Breast epithelium (tissue), 4 donors: Measurements from ENCODE around the gene UBE2E1. TPM values are rescaled to one million over a fixed set of nuclear protein-coding genes. Genes with fewer than 3 reads are reported as not detected.

Experiments used
- DNase-seq, 2 donors: peaks; one replicate each; pipeline ENCODE4 v3.0.0-alpha.2; 2019; ENCODE audit warnings: low spot score in 2 of 2
- H3K27ac ChIP-seq, 2 donors: fragments of 200-600 bp; sonication (generic) in 1 of 2; one replicate each; pipeline ENCODE4 v1.5.1; 2016 to 2019; ENCODE audit warnings: mild to moderate bottlenecking in 1 of 2
- H3K27me3 ChIP-seq, 2 donors: fragments of 200-600 bp; sonication (generic) in 1 of 2; one replicate each; pipeline versions ENCODE4 v1.5.1 to v1.6.0; 2017 to 2019; ENCODE audit warnings: control low read depth in 1 of 2, mild to moderate bottlenecking in 1 of 2
- H3K36me3 ChIP-seq: fragments of 200-600 bp; one replicate; pipeline ENCODE4 v1.5.1; 2019
- H3K4me1 ChIP-seq, 2 donors: fragments of 200-600 bp; sonication (generic); one replicate each; pipeline ENCODE4 v1.5.1; 2016 to 2019; ENCODE audit warnings: control low read depth in 1 of 2
- H3K4me3 ChIP-seq, 3 donors: fragments of 200-600 bp; sonication (generic); 1 replicate in 2 of 3; 2 replicates in 1 of 3; pipeline ENCODE4 v1.5.1; 2016 to 2019; ENCODE audit warnings: mild to moderate bottlenecking in 3 of 3, moderate library complexity in 2 of 3
- H3K9me3 ChIP-seq, 2 donors: fragments of 200-600 bp; sonication (generic) in 1 of 2; one replicate each; pipeline ENCODE4 v1.5.1; 2016 to 2019; ENCODE audit warnings: control low read depth in 1 of 2
- CTCF ChIP-seq, 3 donors: fragments of 450-650 bp; IDR thresholded peaks; one replicate each; pipeline ENCODE4 v1.5.1; 2016 to 2017; ENCODE audit warnings: antibody characterized with exemption in 3 of 3, mild to moderate bottlenecking in 3 of 3, moderate library complexity in 3 of 3
- POLR2A ChIP-seq: fragments of 450-650 bp; IDR thresholded peaks from one replicate; pipeline ENCODE4 v1.6.1; 2016; ENCODE audit warnings: antibody characterized with exemption, mild to moderate bottlenecking, moderate library complexity
- POLR2AphosphoS5 ChIP-seq, 3 donors: sonication (generic); formaldehyde crosslinking; IDR thresholded peaks; one replicate each; pipeline ENCODE4 v1.6.1; 2017; ENCODE audit warnings: antibody characterized with exemption in 3 of 3
- intact Hi-C: fragments of 100-400 bp; cut with DNase I; formaldehyde crosslinking; loops from one replicate; pipeline ENCODE4 v1.15.1; 2023; ENCODE audit warnings: low total_unique reads
- total RNA-seq, 3 donors: library from RNA; depleted of rRNA; stranded (reverse); fragments of >200 nt; gene quantifications; one replicate each; pipeline ENCODE4 v1.1.0, GENCODE V29; 2016

The UBE2E1 gene
- total RNA-seq, 3 donors from 2014 or later = 86.4 to 127 (median 111) TPM

DNA sequence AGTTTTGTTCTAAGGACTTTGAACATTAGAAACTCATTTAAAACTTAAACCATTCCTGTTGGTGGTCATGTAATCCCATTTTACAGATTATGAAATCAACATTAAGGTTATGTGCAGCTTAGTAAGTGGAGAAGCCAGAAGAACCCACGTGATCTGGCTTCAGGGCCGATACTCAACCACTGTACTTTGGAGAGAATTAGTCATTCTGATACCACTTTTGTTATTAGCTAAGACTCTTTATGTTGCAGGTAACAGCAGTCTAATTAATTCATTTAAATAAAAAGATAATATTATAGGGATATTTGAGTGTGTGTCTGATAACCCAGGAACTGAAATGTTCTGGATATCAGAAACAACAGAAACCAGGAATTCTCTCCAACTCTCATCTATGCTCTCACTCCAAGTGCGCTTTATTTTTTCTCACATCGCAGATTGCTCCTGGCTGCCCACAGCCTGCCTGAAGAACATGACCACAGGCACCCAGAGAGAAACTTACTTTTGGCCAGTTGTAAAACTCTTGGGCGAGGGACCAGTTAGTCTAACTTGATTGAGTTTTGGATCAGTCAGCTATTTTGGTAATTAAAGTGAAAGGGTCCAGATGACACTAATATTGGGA, 25.2 kb downstream of the UBE2E1 start:
- Histone ChIP-seq H3K27me3 (no peaks in the 10 kb centered on the region), H3K27ac (no peak overlapping the region), H3K36me3 (no peaks in the 10 kb centered on the region), H3K4me3 (no peak overlapping the region), H3K9me3 (no peaks in the 10 kb centered on the region), H3K4me1 (no peaks in the 10 kb centered on the region)
- no peak for DNase-seq
- intact Hi-C loops = no loop called here
- TF ChIP-seq CTCF (IDR thresholded peaks at IDR 0.05) (no peak), POLR2A (no peak), POLR2AphosphoS5 (IDR thresholded peaks at IDR 0.05) (no peak)

- H3K27me3 ChIP-seq = no peaks in the 10 kb centered on the region
- DNase-seq = no peak
- H3K4me3 ChIP-seq = no peak overlapping the region
- intact Hi-C loops = no loop called here
- H3K36me3 ChIP-seq = no peaks in the 10 kb centered on the region
- no peak for TF ChIP-seq POLR2AphosphoS5 (IDR thresholded peaks at IDR 0.05)
- no peak for TF ChIP-seq CTCF (IDR thresholded peaks at IDR 0.05)
- TF ChIP-seq POLR2A = no peak
- no peaks in the 10 kb centered on the region for H3K9me3 ChIP-seq
- no peak overlapping the region for H3K27ac ChIP-seq
- H3K4me1 ChIP-seq = no peaks in the 10 kb centered on the region
These were observed 26.0 kb downstream of the UBE2E1 start for GRCh38 chr3:23831517-23832394.

GRCh38 chr3:23832523-23832922, 26.8 kb downstream of the UBE2E1 start:
- H3K36me3 ChIP-seq = no peaks in the 10 kb centered on the region
- no peak overlapping the region for H3K4me3 ChIP-seq
- H3K4me1 ChIP-seq = no peaks in the 10 kb centered on the region
- no peaks in the 10 kb centered on the region for H3K9me3 ChIP-seq
- intact Hi-C loops = no loop called here
- no peak for DNase-seq
- no peaks in the 10 kb centered on the region for H3K27me3 ChIP-seq
- H3K27ac ChIP-seq = no peak overlapping the region
- TF ChIP-seq POLR2A = no peak
- TF ChIP-seq CTCF (IDR thresholded peaks at IDR 0.05) = no peak
- no peak for TF ChIP-seq POLR2AphosphoS5 (IDR thresholded peaks at IDR 0.05)

DNA sequence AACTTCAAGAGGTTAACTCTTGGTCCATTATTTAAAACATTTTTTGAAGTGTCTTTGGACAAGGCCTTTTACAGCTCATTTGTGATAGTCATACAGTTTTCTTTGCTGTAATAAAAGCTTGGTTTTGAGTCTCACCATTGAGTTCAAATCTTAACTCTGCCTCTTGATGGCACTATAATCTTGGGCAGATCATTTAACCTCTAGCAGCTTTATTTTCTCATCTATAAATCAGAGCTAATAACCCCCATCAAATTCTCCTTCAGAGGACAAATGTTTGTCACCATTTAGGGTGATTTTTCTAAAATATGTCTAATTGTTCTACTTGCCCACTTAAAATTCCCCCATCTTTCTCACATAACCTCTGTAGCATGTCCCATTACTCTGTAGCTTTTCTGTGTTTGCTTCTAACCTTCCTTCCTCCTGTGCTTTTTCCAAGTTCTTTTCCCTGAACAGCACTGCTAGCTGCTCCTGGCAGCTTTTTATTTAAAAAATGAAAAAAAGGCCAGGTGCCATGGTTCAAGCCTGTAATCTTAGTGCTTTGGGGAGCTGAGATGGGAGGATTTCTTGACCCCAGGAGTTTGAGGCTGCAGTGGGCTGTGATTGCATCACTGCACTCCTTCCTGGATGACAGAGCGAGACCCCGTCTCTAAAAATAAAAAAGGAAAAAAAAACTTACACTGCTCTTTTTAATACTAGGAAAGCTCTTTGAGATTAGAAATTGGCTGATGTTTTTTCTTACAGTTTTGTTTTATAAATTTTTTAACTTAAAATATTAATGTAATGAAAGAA, 28.5 kb downstream of the UBE2E1 start:
- TF ChIP-seq POLR2AphosphoS5 (IDR thresholded peaks at IDR 0.05) (no peak), CTCF (IDR thresholded peaks at IDR 0.05) (no peak), POLR2A (no peak)
- intact Hi-C loops = no loop called here
- H3K4me1 ChIP-seq = no peaks in the 10 kb centered on the region
- no peak overlapping the region for H3K4me3 ChIP-seq
- no peak overlapping the region for H3K27ac ChIP-seq
- H3K9me3 ChIP-seq = no peaks in the 10 kb centered on the region
- no peak for DNase-seq
- H3K27me3 ChIP-seq = no peaks in the 10 kb centered on the region
- no peaks in the 10 kb centered on the region for H3K36me3 ChIP-seq

DNA sequence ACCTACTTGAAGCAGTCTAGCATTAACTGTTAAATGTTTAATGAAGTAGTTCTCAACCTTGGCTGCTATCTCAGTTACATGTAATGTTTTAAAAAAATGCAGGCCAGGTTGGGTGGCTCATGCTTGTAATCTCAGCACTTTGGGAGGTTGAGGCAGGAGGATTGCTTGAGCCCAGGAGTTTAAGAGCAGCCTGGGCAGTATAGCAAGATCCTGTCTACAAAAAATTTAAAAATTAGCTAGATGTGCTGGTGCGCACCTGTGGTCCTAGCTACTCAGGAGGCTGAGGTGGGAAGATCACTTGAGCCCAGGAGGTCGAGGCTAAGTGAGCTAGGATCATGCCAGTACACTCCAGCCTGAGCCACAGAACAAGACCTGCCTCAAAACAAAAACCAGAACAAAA, 29.3 kb downstream of the UBE2E1 start:
- Histone ChIP-seq H3K4me1 (no peaks in the 10 kb centered on the region), H3K27me3 (no peaks in the 10 kb centered on the region), H3K36me3 (no peaks in the 10 kb centered on the region), H3K4me3 (no peak overlapping the region), H3K27ac (no peak overlapping the region), H3K9me3 (no peaks in the 10 kb centered on the region)
- intact Hi-C loops = no loop called here
- TF ChIP-seq CTCF (IDR thresholded peaks at IDR 0.05) = no peak
- TF ChIP-seq POLR2AphosphoS5 (IDR thresholded peaks at IDR 0.05) = no peak
- TF ChIP-seq POLR2A = no peak
- DNase-seq = no peak
